ENCODE results near the gene PIAS1.

GRCh38 chr15:68061602-68062001, 7.5 kb downstream of the PIAS1 start:
- TF ChIP-seq, protein P1, sequence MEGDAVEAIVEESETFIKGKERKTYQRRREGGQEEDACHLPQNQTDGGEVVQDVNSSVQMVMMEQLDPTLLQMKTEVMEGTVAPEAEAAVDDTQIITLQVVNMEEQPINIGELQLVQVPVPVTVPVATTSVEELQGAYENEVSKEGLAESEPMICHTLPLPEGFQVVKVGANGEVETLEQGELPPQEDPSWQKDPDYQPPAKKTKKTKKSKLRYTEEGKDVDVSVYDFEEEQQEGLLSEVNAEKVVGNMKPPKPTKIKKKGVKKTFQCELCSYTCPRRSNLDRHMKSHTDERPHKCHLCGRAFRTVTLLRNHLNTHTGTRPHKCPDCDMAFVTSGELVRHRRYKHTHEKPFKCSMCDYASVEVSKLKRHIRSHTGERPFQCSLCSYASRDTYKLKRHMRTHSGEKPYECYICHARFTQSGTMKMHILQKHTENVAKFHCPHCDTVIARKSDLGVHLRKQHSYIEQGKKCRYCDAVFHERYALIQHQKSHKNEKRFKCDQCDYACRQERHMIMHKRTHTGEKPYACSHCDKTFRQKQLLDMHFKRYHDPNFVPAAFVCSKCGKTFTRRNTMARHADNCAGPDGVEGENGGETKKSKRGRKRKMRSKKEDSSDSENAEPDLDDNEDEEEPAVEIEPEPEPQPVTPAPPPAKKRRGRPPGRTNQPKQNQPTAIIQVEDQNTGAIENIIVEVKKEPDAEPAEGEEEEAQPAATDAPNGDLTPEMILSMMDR (IDR thresholded peaks at IDR 0.05): no peak
- TF ChIP-seq POLR2A (IDR thresholded peaks at IDR 0.05): no peak
